SK-N-SH (cell line): Measurements from ENCODE around the gene KLC4. TPM values are rescaled to one million over a fixed set of nuclear protein-coding genes. Genes with fewer than 3 reads are reported as not detected.
A peak's percentile ranks its signal among the peaks of the same experiment; 100 is the strongest.

ENCODE experiments used
- CTCF ChIA-PET: fragments of 300-600, 350-600 bp; formaldehyde crosslinking; extraction: SDS; loops from one replicate; lab custom pipeline; 2021; lab: Yijun Ruan, JAX
- POLR2A ChIA-PET: fragments of 350-600 bp; sonication (Branson Sonifier 250); formaldehyde crosslinking; extraction: SDS; loops from one replicate; lab custom pipeline; 2020; ENCODE audit warnings: antibody characterized with exemption, inconsistent platforms; lab: Yijun Ruan, JAX
- DNase-seq: peaks from one replicate; pipeline ENCODE4 v3.0.0; 2012
- H2AFZ ChIP-seq: fragments of 200-600 bp; sonication (generic); 2 replicates; pipeline ENCODE4 v1.8.1; 2016; ENCODE audit warnings: antibody characterized with exemption, mild to moderate bottlenecking, low read depth
- H3F3A ChIP-seq: fragments of 200-600 bp; sonication (generic); replicated peaks from 2 replicates; pipeline ENCODE3; 2016; ENCODE audit warnings: antibody characterized with exemption, mild to moderate bottlenecking; ENCODE audit not compliant: insufficient read depth
- H3K27ac ChIP-seq, 2 experiments: fragments of 200-500 bp in 1 of 2; fragments of 200-600 bp in 1 of 2; sonication (Bioruptor generic) in 1 of 2; sonication (generic), shearing (Covaris generic) in 1 of 2; 2 replicates each; pipeline versions ENCODE4 v1.5.1 to v1.6.1; 2014 to 2016; ENCODE audit warnings: low read depth in 2 of 2, inconsistent platforms in 1 of 2, low read length in 1 of 2, mild to moderate bottlenecking in 1 of 2, mixed read lengths in 1 of 2
- H3K27me3 ChIP-seq: fragments of 200-600 bp; sonication (generic), shearing (Covaris generic); 2 replicates; pipeline ENCODE4 v1.6.1; 2016; ENCODE audit warnings: mixed run types; ENCODE audit not compliant: insufficient read depth
- H3K36me3 ChIP-seq, 2 experiments: fragments of 200-500 bp in 1 of 2; fragments of 200-600 bp in 1 of 2; sonication (Bioruptor generic) in 1 of 2; sonication (generic) in 1 of 2; replicated peaks in 1 of 2; 2 replicates each; pipeline versions ENCODE3 to v1.5.1; 2014 to 2016; ENCODE audit warnings: low read length in 1 of 2, mild to moderate bottlenecking in 1 of 2; ENCODE audit not compliant: insufficient read depth in 2 of 2, control insufficient read depth in 1 of 2
- H3K4me1 ChIP-seq, 2 experiments: fragments of 200-500 bp in 1 of 2; fragments of 200-600 bp in 1 of 2; sonication (Bioruptor generic) in 1 of 2; sonication (generic), shearing (Covaris generic) in 1 of 2; 2 replicates each; pipeline versions ENCODE4 v1.5.1 to v1.6.1; 2014 to 2016; ENCODE audit warnings: low read depth in 1 of 2, low read length in 1 of 2, mixed run types in 1 of 2; ENCODE audit not compliant: insufficient read depth in 2 of 2, control insufficient read depth in 1 of 2
- H3K4me2 ChIP-seq: fragments of 200-600 bp; sonication (generic), shearing (Covaris generic); 2 replicates; pipeline ENCODE4 v1.6.1; 2017; ENCODE audit warnings: mixed run types
- H3K4me3 ChIP-seq, 2 experiments: fragments of 200-500 bp in 1 of 2; fragments of 200-600 bp in 1 of 2; sonication (Bioruptor generic) in 1 of 2; sonication (generic), shearing (Covaris generic) in 1 of 2; 2 replicates each; pipeline versions ENCODE4 v1.5.1 to v1.8.1; 2014 to 2016; ENCODE audit warnings: low read depth in 2 of 2, inconsistent platforms in 1 of 2, low read length in 1 of 2, mild to moderate bottlenecking in 1 of 2, mixed read lengths in 1 of 2, moderate library complexity in 1 of 2
- H3K79me2 ChIP-seq: fragments of 200-600 bp; sonication (generic); 2 replicates; pipeline ENCODE4 v1.8.1; 2017; ENCODE audit warnings: mild to moderate bottlenecking; ENCODE audit not compliant: insufficient read depth
- H3K9ac ChIP-seq: fragments of 200-600 bp; sonication (generic); 2 replicates; pipeline ENCODE4 v1.6.1; 2017; ENCODE audit warnings: mixed run types
- H3K9me2 ChIP-seq: fragments of 200-600 bp; sonication (generic); 2 replicates; pipeline ENCODE4 v1.6.1; 2017; ENCODE audit warnings: mixed run types
- H3K9me3 ChIP-seq: fragments of 200-600 bp; sonication (generic); 2 replicates; pipeline ENCODE4 v1.6.1; 2017; ENCODE audit warnings: mixed run types, mild to moderate bottlenecking, moderate library complexity
- H4K20me1 ChIP-seq: fragments of 200-600 bp; sonication (generic); 2 replicates; pipeline ENCODE4 v1.6.1; 2017; ENCODE audit warnings: mild to moderate bottlenecking, mixed run types; ENCODE audit not compliant: insufficient read depth
- CHD2 ChIP-seq: fragments of 150-350 bp; IDR thresholded peaks from 2 replicates; pipeline ENCODE4 v1.6.1; 2018; ENCODE audit warnings: low read length; ENCODE audit not compliant: partially characterized antibody
- ELF1 ChIP-seq: IDR thresholded peaks from 2 replicates; pipeline ENCODE4 v1.4.0; 2012
- EP300 ChIP-seq, 2 experiments: IDR thresholded peaks; 2 replicates each; pipeline versions ENCODE4 v1.4.0 to v1.6.1; 2012; ENCODE audit warnings: borderline replicate concordance in 1 of 2, low read depth in 1 of 2, low read length in 1 of 2
- FOXJ3 ChIP-seq: sonication (generic); formaldehyde crosslinking; IDR thresholded peaks from 2 replicates; pipeline ENCODE4 v1.5.1; 2020; ENCODE audit warnings: mild to moderate bottlenecking, missing genetic modification reagents
- GABPA ChIP-seq: IDR thresholded peaks from 2 replicates; pipeline ENCODE4 v1.4.0; 2012; ENCODE audit warnings: low read depth, mild to moderate bottlenecking
- GATA2 ChIP-seq: sonication (generic); formaldehyde crosslinking; IDR thresholded peaks from 2 replicates; pipeline ENCODE4 v1.5.0; 2020; ENCODE audit warnings: mild to moderate bottlenecking, missing genetic modification reagents
- JUND ChIP-seq: IDR thresholded peaks from 2 replicates; pipeline ENCODE4 v1.4.0; 2012
- POLR2AphosphoS5 ChIP-seq: IDR thresholded peaks from 2 replicates; pipeline ENCODE4 v1.6.1; 2012; ENCODE audit warnings: low read depth, low read length
- RCOR1 ChIP-seq: fragments of 150-350 bp; IDR thresholded peaks from 2 replicates; pipeline ENCODE4 v1.6.1; 2017; ENCODE audit warnings: antibody characterized with exemption, low read length
- SMC3 ChIP-seq: IDR thresholded peaks from 2 replicates; pipeline ENCODE4 v1.6.1; 2012; ENCODE audit warnings: low read depth, low read length, improper control_type of control experiment
- TAF1 ChIP-seq: IDR thresholded peaks from 2 replicates; pipeline ENCODE4 v1.6.1; 2012; ENCODE audit warnings: low read depth, mild to moderate bottlenecking, low read length, moderate library complexity, borderline replicate concordance
- TCF12 ChIP-seq: IDR thresholded peaks from 2 replicates; pipeline ENCODE4 v1.4.0; 2012
- TEAD4 ChIP-seq: IDR thresholded peaks from 2 replicates; pipeline ENCODE4 v1.4.0; 2012; ENCODE audit warnings: mild to moderate bottlenecking, borderline replicate concordance; ENCODE audit not compliant: insufficient read depth
- YY1 ChIP-seq: IDR thresholded peaks from 2 replicates; pipeline ENCODE4 v1.4.0; 2012; ENCODE audit warnings: low read depth, mild to moderate bottlenecking
- WGBS: methylation state at CpG from one replicate; pipeline ENCODE4 v1.1.6; 2017; ENCODE audit warnings: low lambda C conversion rate; 5-methylcytosine and 5-hydroxymethylcytosine counted together
- polyA plus RNA-seq, 3 experiments: library from polyadenylated mRNA; depleted of rRNA; stranded (reverse); fragments of >200 nt; gene quantifications; 2 replicates each; pipeline ENCODE4 v1.2.3, GENCODE V29; 2012
- TF ChIP-seq, protein P1 (sequence below): fragments of 150-350 bp; IDR thresholded peaks from 2 replicates; pipeline ENCODE4 v1.6.1; 2017; ENCODE audit warnings: antibody characterized with exemption, low read length, low read depth, borderline replicate concordance
- TF ChIP-seq, protein P2 (sequence below): fragments of 200-600 bp; sonication (generic); IDR thresholded peaks from 2 replicates; pipeline ENCODE4 v1.6.1; 2017; ENCODE audit warnings: antibody characterized with exemption, mild to moderate bottlenecking, moderate library complexity
- TF ChIP-seq, protein P3 (sequence below): IDR thresholded peaks from 2 replicates; pipeline ENCODE4 v1.4.0; 2012; ENCODE audit warnings: low read depth, borderline replicate concordance
- TF ChIP-seq, protein P4 (sequence below): IDR thresholded peaks from 2 replicates; pipeline ENCODE4 v1.4.0; 2012; ENCODE audit warnings: low read depth
- TF ChIP-seq, protein P5 (sequence below): IDR thresholded peaks from 2 replicates; pipeline ENCODE4; 2012

Gene KLC4
- polyA plus RNA-seq, 1 of the 3 experiments (the other 2 are of a cell fraction), result 17.5 TPM

DNA sequence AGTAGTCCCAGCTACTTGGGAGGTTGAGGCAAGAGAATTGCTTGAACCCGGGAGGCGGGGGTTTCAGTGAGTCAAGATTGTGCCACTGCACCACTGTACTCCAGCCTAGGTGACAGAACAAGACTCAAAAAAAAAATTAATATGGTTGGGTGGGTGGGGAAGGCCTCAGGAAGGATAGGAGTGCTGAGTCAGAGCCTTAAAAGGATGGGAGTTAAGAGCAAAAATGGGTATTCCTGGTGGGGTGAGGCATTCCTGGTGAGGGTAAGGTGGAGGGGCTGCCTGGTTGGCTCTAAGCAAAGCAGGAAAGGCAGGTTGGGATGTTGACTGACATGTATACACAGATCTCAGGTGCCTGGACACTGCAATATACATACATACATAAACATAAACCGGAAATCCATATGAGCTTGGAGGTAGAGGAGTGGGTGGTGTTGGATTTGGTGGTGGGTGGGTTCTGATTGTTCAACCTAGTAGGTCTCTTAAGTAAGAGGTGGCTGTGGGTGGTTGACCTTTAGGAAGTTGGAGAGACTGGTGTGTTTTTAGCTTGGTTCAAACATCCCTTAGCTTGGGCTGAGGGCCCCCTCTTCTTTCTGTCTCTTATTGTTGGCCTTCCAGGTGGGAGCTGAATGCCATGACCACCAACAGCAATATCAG, 39.3 kb upstream of the KLC4 start:
- DNase-seq, result no peak
- no peak overlapping the region for H3K27ac ChIP-seq
- no peak overlapping the region for H3K9ac ChIP-seq
- H3K27me3 ChIP-seq, result no peaks in the 10 kb centered on the region
- H3K9me3 ChIP-seq, result no peaks in the 10 kb centered on the region
- CTCF ChIA-PET, result interaction anchor here (0.5 to 1.8 kb wide), 4 partner anchors 105 to 154 kb away, joined by 3 to 8 read pairs (median 3); no protein-coding TSS in a partner anchor
- H3K4me3 ChIP-seq, result no peak overlapping the region
- peaks cover 12 to 33% of the 10 kb centered on the region in 2 experiments; a peak in 3 of 4 replicates for H3K4me1 ChIP-seq
- H3K9me2 ChIP-seq, result no peaks in the 10 kb centered on the region
- H3K79me2 ChIP-seq, result peaks cover 74% of the 10 kb centered on the region
- no peak overlapping the region for H3K4me2 ChIP-seq
- peaks cover 42 to 49% of the 10 kb centered on the region in 2 experiments for H3K36me3 ChIP-seq
- POLR2A ChIA-PET, result interaction anchor here (0.9 to 1.8 kb wide), 4 partner anchors 13 to 35 kb away, joined by 3 to 8 read pairs (median 4); partner anchors contain the start of gene CUL7
- TF ChIP-seq, protein P1, sequence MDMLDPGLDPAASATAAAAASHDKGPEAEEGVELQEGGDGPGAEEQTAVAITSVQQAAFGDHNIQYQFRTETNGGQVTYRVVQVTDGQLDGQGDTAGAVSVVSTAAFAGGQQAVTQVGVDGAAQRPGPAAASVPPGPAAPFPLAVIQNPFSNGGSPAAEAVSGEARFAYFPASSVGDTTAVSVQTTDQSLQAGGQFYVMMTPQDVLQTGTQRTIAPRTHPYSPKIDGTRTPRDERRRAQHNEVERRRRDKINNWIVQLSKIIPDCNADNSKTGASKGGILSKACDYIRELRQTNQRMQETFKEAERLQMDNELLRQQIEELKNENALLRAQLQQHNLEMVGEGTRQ, result no peak
- TF ChIP-seq, protein P2, sequence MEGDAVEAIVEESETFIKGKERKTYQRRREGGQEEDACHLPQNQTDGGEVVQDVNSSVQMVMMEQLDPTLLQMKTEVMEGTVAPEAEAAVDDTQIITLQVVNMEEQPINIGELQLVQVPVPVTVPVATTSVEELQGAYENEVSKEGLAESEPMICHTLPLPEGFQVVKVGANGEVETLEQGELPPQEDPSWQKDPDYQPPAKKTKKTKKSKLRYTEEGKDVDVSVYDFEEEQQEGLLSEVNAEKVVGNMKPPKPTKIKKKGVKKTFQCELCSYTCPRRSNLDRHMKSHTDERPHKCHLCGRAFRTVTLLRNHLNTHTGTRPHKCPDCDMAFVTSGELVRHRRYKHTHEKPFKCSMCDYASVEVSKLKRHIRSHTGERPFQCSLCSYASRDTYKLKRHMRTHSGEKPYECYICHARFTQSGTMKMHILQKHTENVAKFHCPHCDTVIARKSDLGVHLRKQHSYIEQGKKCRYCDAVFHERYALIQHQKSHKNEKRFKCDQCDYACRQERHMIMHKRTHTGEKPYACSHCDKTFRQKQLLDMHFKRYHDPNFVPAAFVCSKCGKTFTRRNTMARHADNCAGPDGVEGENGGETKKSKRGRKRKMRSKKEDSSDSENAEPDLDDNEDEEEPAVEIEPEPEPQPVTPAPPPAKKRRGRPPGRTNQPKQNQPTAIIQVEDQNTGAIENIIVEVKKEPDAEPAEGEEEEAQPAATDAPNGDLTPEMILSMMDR, result no peak
- TF ChIP-seq, protein P3, sequence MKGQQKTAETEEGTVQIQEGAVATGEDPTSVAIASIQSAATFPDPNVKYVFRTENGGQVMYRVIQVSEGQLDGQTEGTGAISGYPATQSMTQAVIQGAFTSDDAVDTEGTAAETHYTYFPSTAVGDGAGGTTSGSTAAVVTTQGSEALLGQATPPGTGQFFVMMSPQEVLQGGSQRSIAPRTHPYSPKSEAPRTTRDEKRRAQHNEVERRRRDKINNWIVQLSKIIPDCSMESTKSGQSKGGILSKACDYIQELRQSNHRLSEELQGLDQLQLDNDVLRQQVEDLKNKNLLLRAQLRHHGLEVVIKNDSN, result no peak
- TF ChIP-seq GATA2 (no peak), GABPA (no peak)
- TF ChIP-seq, all 33 proteins: peak for 0
- Histone ChIP-seq H2AFZ (no peak overlapping the region), H3F3A (peaks cover 35% of the 10 kb centered on the region), H4K20me1 (peaks cover 22% of the 10 kb centered on the region)
- WGBS, result 97% methylated on average over 3 of the region's 3 CpGs

DNA sequence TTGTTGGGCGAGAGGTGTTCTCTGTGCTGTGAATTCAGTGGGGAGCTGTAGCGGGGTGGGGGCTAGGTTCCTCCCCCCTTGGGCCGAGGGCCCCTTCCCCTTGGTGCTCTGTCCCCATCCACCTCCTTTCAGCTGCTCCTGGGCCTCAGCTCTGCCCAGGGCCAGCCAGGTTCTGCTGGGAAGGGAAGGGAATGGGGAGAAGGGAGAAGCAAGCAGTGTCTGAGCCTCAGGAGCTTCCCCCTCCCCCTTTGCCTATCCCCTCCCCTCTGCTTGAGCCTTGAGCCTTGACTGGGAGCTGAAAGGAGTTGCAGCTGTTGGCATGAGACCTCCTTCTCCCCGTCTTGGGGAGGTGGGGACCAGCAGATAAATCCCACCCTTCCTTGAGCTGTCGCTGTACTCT, 38.6 kb upstream of the KLC4 start:
- H3K79me2 ChIP-seq, result peaks cover 69% of the 10 kb centered on the region
- H3K9me2 ChIP-seq, result no peaks in the 10 kb centered on the region
- H3K9me3 ChIP-seq, result no peaks in the 10 kb centered on the region
- CTCF ChIA-PET, result interaction anchor here (0.7 to 1.8 kb wide), 5 partner anchors 120 to 208 kb away, joined by 3 to 8 read pairs (median 4); partner anchors contain the start of gene DNPH1
- peak overlapping the region; percentile 88 for H2AFZ ChIP-seq
- H3K4me1 ChIP-seq, result peaks cover 12 to 30% of the 10 kb centered on the region in 2 experiments; a peak in 3 of 4 replicates
- H3K9ac ChIP-seq, result peak overlapping the region; percentile 76; the same call in 1 of the 2 replicates
- peak overlapping the region; percentile 83 to 95; a peak in 3 of 4 replicates for H3K4me3 ChIP-seq
- WGBS, result 61% methylated on average over 5 of the region's 5 CpGs
- H3K27me3 ChIP-seq, result no peaks in the 10 kb centered on the region
- H3F3A ChIP-seq, result peaks cover 41% of the 10 kb centered on the region
- DNase-seq, result peak; percentile 48
- H4K20me1 ChIP-seq, result peaks cover 22% of the 10 kb centered on the region
- POLR2A ChIA-PET, result interaction anchor here (0.8 to 1.8 kb wide), 8 partner anchors 11 to 150 kb away, joined by 3 to 8 read pairs (median 4); partner anchors contain the start of genes CUL7, KLC4, MRPL2 and SRF
- H3K27ac ChIP-seq, result peak overlapping the region; percentile 78 to 90
- H3K36me3 ChIP-seq, result peaks cover 49 to 50% of the 10 kb centered on the region in 2 experiments
- peak overlapping the region; percentile 73; the same call in 1 of the 2 replicates for H3K4me2 ChIP-seq
- TF ChIP-seq, protein P4, sequence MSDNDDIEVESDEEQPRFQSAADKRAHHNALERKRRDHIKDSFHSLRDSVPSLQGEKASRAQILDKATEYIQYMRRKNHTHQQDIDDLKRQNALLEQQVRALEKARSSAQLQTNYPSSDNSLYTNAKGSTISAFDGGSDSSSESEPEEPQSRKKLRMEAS, result no peak
- TF ChIP-seq GABPA, result no peak
- TF ChIP-seq JUND, result no peak
- TF ChIP-seq RCOR1, result no peak
- no peak for TF ChIP-seq TCF12
- no peak for TF ChIP-seq YY1
- no peak for TF ChIP-seq GATA2
- no peak for TF ChIP-seq SMC3
- no peak for TF ChIP-seq FOXJ3 (CRISPR knock-in tag)
- no peak for TF ChIP-seq TAF1
- TF ChIP-seq CHD2, result no peak
- no peak for TF ChIP-seq EP300 (IDR thresholded peaks at IDR 0.05; ENCODE audit: borderline replicate concordance in 1 of 2, low read depth in 1 of 2, low read length in 1 of 2)
- no peak for TF ChIP-seq POLR2AphosphoS5
- TF ChIP-seq, protein P5, sequence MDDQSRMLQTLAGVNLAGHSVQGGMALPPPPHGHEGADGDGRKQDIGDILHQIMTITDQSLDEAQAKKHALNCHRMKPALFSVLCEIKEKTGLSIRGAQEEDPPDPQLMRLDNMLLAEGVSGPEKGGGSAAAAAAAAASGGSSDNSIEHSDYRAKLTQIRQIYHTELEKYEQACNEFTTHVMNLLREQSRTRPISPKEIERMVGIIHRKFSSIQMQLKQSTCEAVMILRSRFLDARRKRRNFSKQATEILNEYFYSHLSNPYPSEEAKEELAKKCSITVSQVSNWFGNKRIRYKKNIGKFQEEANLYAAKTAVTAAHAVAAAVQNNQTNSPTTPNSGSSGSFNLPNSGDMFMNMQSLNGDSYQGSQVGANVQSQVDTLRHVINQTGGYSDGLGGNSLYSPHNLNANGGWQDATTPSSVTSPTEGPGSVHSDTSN, result no peak
- TF ChIP-seq, protein P3, result no peak
- no peak for TF ChIP-seq ELF1
- TF ChIP-seq TEAD4, result no peak
